Aorta (tissue), 5 donors: Measurements from ENCODE around the gene TSHZ1. TPM values are rescaled to one million over a fixed set of nuclear protein-coding genes. Genes with fewer than 3 reads are reported as not detected.
A peak's percentile ranks its signal among the peaks of the same experiment; 100 is the strongest.

Source experiments
- ATAC-seq: fragments of 200-7000 bp; cut with Tn5 transposase; one replicate; pipeline ENCODE4 v1.9.1; 2022; ENCODE audit warnings: moderate library complexity; ENCODE audit not compliant: low FRiP score
- DNase-seq, 2 donors: peaks; one replicate each; pipeline ENCODE4 v3.0.0-alpha.2; 2020
- H3K27ac ChIP-seq, 2 donors: one replicate each; pipeline ENCODE4 v1.5.1; 2013; ENCODE audit warnings: low read length in 2 of 2, mild to moderate bottlenecking in 2 of 2, moderate library complexity in 2 of 2, control low read depth in 1 of 2, inconsistent platforms in 1 of 2, low read depth in 1 of 2
- H3K27me3 ChIP-seq, 2 donors: one replicate each; pipeline ENCODE4 v1.6.1; 2013; ENCODE audit warnings: control low read depth in 1 of 2, low read length in 1 of 2, mild to moderate bottlenecking in 1 of 2, moderate library complexity in 1 of 2; ENCODE audit not compliant: insufficient read depth in 2 of 2, control insufficient read depth in 1 of 2
- H3K36me3 ChIP-seq, 2 donors: one replicate each; pipeline ENCODE4 v1.6.1; 2013; ENCODE audit warnings: control low read depth in 1 of 2, low read length in 1 of 2, mild to moderate bottlenecking in 1 of 2; ENCODE audit not compliant: insufficient read depth in 2 of 2, control insufficient read depth in 1 of 2
- H3K4me1 ChIP-seq, 2 donors: one replicate each; pipeline ENCODE4 v1.6.1; 2013; ENCODE audit warnings: low read length in 2 of 2, control low read depth in 1 of 2, mild to moderate bottlenecking in 1 of 2, moderate library complexity in 1 of 2; ENCODE audit not compliant: insufficient read depth in 2 of 2, control insufficient read depth in 1 of 2
- H3K4me3 ChIP-seq, 2 donors: one replicate each; pipeline ENCODE4 v1.5.1; 2013; ENCODE audit warnings: low read length in 2 of 2, control low read depth in 1 of 2, mild to moderate bottlenecking in 1 of 2
- H3K9me3 ChIP-seq: one replicate; pipeline ENCODE4 v1.6.1; 2013; ENCODE audit warnings: mild to moderate bottlenecking, low read length; ENCODE audit not compliant: control insufficient read depth
- WGBS, 2 donors: extraction: QIAGEN DNeasy Blood & Tissue Kit; methylation state at CpG; one replicate each; pipeline ENCODE4 v1.1.7; 2013; 5-methylcytosine and 5-hydroxymethylcytosine counted together
- intact Hi-C, 2 donors: fragments of 100-400 bp; cut with DNase I; formaldehyde crosslinking; loops; one replicate each; pipeline versions ENCODE4 v1.14.2 to v1.15.0; 2022
- polyA plus RNA-seq, 2 donors: library from polyadenylated mRNA; stranded (reverse); fragments of 200-250 nt; gene quantifications; one replicate each; pipeline ENCODE4 v1.2.3, GENCODE V29; 2013
- total RNA-seq, 2 donors: library from RNA; stranded (reverse); fragmentation: NEBNext Ultra II Directional; extraction: Animal tissue kit (Norgen Biotek cat#: 25700); gene quantifications; one replicate each; pipeline ENCODE4 v1.2.1, GENCODE V29; 2021
- donor health status: healthy with polysubstance abuse.
- donor health status: Bipolar disorder and iron deficiency.
- donor health status: DM: no; HTN: no; CAD: no.
- donor health status: DM: no; HTN: no; CAD: no.
- donor health status: DM: yes; HTN: yes; CAD: no.

The TSHZ1 gene
- total and polyA plus RNA-seq, 4 donors, result 3.3 to 26.0 (median 11.8) TPM

DNA sequence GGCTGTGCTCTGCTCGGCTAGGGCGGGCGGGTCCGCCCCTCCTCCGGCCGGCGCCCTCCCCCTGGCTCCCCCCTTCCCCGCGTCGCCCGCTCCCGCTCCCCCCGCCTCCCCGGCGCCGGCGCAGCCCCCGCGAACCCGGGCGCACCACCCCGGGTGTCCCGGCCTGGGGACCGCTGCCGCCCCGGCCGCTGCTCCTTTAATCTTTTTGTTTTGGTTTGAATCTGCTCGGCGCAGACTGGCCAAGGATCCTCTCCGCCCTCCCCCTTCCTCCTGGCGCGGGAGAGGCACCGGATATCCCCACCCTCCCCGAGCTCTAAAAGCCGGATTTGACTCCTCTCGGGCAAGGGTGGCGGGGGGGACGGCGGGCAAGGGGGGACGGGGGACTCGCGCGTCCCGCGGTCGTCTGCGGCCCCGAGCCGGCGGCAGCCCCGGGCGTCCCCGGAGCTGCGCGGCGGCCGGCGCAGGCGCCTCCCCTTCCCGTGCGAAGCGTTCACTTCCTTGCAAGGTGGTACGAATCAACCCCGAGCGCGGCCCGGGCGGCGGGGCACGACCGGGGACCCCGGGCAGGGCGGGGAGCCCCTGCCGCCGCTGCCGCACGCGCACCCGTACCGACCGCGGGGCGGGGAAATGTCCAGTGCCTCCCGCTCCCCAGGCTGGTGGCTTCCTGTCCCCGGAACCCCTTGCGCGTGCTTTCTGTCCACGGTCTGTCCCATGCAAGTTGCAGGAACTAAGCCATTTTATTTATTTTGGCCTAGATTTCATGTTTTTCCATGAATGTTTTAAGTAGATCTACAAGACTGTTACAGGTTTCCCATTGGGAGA, 1.3 kb upstream of the TSHZ1 start, which contains the start of gene PTGR3:
Gene PTGR3, minus strand, starts transcription at position 11 of the 822 bp plus-strand sequence. CDS start 81 bp downstream, outside the sequence.
- H3K27ac ChIP-seq, result peak within 1 kb of the TSS; percentile 81 to 98
- 0 to 1% methylated on average over 64 to 88 of the region's 88 CpGs for WGBS, 2 donors
- ATAC-seq (peak; percentile 76), DNase-seq (peak; percentile 92)
- H3K9me3 ChIP-seq, result no peaks in the 10 kb centered on the region
- no peaks in the 10 kb centered on the region for H3K36me3 ChIP-seq
- peak within 1 kb of the TSS; percentile 70 to 94 for H3K4me3 ChIP-seq
- no peaks in the 10 kb centered on the region for H3K27me3 ChIP-seq
- peaks cover 0 to 4% of the 10 kb centered on the region in 2 donors for H3K4me1 ChIP-seq
- intact Hi-C loops, result loop anchor here in 1 of 2 donors (10.0 kb wide), 1 partner anchor 555 kb away; no protein-coding TSS in a partner anchor

DNA sequence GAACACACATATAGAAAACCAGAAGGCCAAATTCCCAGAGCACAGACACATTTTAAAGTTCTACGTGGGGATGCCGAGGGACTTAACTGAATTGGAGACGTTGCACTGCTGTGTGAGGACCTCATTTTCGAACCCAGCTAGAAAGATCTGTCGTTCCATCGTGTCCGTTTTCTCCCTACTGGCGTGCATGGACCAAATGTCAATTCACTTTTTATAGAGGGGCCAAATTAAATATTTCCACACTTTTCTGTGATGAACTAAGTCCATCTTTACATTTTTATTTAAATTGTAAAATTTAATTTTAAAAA, 692 bp upstream of the TSHZ1 start:
- Histone ChIP-seq H3K9me3 (no peaks in the 10 kb centered on the region), H3K36me3 (no peaks in the 10 kb centered on the region), H3K27me3 (no peaks in the 10 kb centered on the region), H3K4me1 (peaks cover 0 to 4% of the 10 kb centered on the region in 2 donors), H3K27ac (peak overlapping the region; percentile 55 to 81), H3K4me3 (peak overlapping the region; percentile 70 to 94)
- DNase-seq (no peak), ATAC-seq (no peak)
- intact Hi-C loops, result loop anchor here in 1 of 2 donors (5.0 to 10.0 kb wide), 3 partner anchors 37 to 555 kb away; no protein-coding TSS in a partner anchor
- WGBS, 2 donors, result 0 to 1% methylated on average over 8 of the region's 8 CpGs

DNA sequence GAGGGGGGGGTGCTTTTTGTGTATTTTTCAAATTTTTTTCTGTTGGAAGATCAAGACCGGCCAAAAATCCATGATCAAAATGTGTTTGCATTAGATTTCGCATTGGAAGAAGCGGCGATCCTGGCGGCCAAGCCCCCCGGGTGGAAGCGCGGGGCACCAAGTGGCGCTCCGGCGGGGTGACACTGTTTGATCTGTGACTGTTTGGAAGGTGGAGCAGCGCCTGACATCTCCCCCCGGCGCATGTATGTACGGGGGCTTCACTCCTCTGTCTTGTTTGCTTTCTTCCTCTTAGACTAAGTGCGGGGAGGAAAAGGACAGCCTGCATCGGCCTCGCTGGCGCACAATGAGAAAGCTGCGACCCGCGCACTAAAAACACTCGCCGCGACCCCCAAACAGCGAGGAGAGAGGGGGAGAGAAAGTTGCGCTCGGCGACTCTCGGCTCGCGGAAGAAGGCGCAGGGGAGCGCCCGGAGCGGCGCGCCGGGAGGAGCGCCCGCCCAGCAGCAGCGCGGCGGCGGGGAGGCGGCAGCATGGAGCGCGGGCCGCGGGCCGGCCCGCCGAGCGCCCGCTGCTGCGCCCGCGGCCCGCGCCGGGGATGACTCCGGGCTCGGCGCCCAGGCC, 515 bp downstream of the TSHZ1 start:
- DNase-seq, result no peak
- H3K9me3 ChIP-seq, result no peaks in the 10 kb centered on the region
- H3K27ac ChIP-seq, result peak overlapping the region in 1 of 2 donors; percentile 37
- peaks cover 0 to 4% of the 10 kb centered on the region in 2 donors for H3K4me1 ChIP-seq
- ATAC-seq, result no peak
- intact Hi-C loops, result loop anchor here in 1 of 2 donors (5.0 to 10.0 kb wide), 2 partner anchors 36 to 206 kb away; no protein-coding TSS in a partner anchor
- no peaks in the 10 kb centered on the region for H3K36me3 ChIP-seq
- H3K27me3 ChIP-seq, result no peaks in the 10 kb centered on the region
- WGBS, 2 donors, result 0% methylated on average over 57 to 64 of the region's 64 CpGs
- H3K4me3 ChIP-seq, result peak overlapping the region; percentile 94 to 98

DNA sequence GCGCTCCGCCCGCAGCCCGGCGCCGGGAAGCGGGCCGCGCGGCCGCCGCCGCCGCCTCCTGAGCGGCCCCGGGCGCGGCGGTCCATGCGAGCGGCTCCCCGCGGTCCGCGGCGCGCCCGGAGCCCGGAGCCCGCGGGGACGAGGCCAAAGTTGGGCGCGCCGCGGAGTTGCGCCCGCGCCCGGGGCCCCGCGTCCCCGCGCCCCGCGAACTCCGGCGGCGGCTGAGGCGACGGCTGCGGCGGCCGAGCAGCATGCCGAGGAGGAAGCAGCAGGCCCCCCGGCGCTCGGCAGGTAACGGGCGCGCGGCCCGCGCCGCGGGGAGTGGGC, 992 bp downstream of the TSHZ1 start:
- Histone ChIP-seq H3K36me3 (no peaks in the 10 kb centered on the region), H3K4me3 (peak overlapping the region; percentile 94 to 98), H3K9me3 (no peaks in the 10 kb centered on the region), H3K4me1 (peaks cover 0 to 4% of the 10 kb centered on the region in 2 donors), H3K27me3 (no peaks in the 10 kb centered on the region), H3K27ac (peak overlapping the region in 1 of 2 donors; percentile 47)
- DNase-seq, result no peak
- WGBS, 2 donors, result 0% methylated on average over 66 of the region's 66 CpGs; no CpG with 5 or more reads in 1 of the 2 donors
- intact Hi-C loops, result loop anchor here in 1 of 2 donors (5.0 to 10.0 kb wide), 2 partner anchors 36 to 207 kb away; no protein-coding TSS in a partner anchor
- ATAC-seq, result no peak

DNA sequence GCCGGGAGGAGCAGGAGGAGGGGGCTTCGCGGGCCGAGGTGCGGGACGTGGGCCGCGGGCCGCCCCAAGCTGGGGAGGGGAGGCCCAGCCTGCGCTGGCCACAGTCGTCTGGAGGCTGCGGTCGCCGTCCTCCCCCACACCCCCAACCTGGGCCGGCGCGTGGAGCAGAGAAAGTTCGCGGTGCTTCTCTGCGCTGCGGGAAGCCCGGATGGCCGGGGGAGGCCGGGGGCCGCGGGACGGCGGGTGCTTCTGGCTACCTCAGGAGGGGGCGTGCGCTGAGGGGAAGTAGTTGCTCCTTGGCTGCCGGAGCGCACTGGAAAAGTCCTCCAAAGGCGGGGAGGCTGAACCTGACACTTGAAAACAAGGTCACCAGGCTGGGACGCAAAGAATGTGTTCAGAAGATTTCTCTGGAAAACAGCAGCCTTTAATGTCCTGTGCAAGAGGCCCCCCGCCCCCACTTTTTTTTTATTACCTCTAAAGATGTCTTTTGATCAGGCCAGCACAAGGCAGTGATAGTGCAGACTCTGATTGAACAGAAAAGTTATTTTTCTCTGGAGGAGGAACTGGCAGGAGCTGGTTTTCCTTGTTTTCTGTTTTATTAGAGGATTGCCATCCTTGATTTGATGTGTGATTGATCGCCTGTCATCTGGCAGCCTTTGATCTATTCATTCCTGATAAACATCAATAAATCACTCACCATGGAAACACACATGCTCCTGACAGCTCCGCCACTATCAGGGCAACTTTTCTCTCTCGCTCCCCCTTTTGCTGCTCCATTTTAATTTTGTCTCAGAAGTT, 1.6 kb downstream of the TSHZ1 start:
- peak overlapping the region in 1 of 2 donors; percentile 47 for H3K27ac ChIP-seq
- no peaks in the 10 kb centered on the region for H3K27me3 ChIP-seq
- intact Hi-C loops, result loop anchor here in 1 of 2 donors (5.0 to 10.0 kb wide), 2 partner anchors 35 to 207 kb away; no protein-coding TSS in a partner anchor
- ATAC-seq, result no peak
- H3K9me3 ChIP-seq, result no peaks in the 10 kb centered on the region
- H3K36me3 ChIP-seq, result no peaks in the 10 kb centered on the region
- WGBS, 2 donors, result 3% methylated on average over 26 to 38 of the region's 38 CpGs
- DNase-seq, result peak; percentile 70 to 83
- peak overlapping the region; percentile 94 to 98 for H3K4me3 ChIP-seq
- peaks cover 0 to 4% of the 10 kb centered on the region in 2 donors for H3K4me1 ChIP-seq

DNA sequence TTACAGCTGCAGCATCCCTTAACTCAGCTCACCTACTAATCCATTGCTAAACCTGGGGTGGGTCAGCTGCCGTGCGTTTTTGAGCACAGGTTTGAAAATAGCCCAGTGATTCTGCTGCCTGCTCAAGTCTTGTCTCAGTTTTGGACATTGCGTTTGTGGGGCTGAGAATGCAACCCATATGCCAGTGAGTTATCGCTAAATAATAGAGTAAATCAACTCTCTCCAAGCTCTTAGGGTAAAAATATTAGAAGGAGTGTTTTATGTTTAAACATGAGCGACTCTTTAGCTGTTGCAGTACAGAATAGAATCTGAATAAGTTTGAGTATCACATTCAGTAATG, 2.1 kb downstream of the TSHZ1 start:
- H3K27ac ChIP-seq, result peak overlapping the region in 1 of 2 donors; percentile 8
- peaks cover 0 to 4% of the 10 kb centered on the region in 2 donors for H3K4me1 ChIP-seq
- intact Hi-C loops, result loop anchor here in 1 of 2 donors (5.0 to 10.0 kb wide), 2 partner anchors 35 to 208 kb away; no protein-coding TSS in a partner anchor
- H3K9me3 ChIP-seq, result no peaks in the 10 kb centered on the region
- no peaks in the 10 kb centered on the region for H3K36me3 ChIP-seq
- H3K27me3 ChIP-seq, result no peaks in the 10 kb centered on the region
- DNase-seq (no peak), ATAC-seq (no peak)
- peak overlapping the region; percentile 94 to 98 for H3K4me3 ChIP-seq
- 14 to 24% methylated on average over 5 of the region's 5 CpGs for WGBS, 2 donors

DNA sequence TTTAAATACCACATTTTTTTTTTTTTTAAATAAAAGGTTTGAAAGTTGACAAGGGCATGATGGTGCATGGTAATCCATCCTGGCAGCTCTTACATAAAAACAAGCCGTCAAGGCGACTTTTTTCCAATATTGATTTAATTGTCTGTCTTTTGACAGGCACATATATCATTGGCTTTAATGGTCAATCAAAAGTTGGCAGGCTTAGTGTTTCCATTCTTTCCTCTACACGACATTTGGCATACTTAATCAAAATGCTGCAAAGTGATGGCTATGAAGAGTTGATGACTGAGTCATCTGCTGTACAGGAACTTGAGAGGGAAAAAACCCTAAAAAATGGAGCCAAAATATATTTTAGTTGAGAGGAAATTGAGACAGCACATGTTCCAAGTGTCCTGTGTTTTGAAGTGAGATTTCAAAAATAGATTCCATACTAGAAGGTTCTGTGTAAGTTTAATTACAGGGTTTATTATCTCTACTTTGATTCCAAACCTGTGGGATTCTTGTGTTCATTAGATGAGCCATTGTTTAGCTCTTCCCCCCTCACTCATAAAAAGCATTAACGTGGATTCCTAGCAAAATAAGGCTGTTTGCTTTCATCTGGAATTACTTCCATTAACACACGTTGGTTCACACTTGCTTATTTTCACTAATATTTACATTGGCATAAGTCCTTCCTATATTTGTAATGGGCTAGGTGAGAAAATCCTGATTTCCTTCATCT, 3.2 kb downstream of the TSHZ1 start:
- H3K4me3 ChIP-seq, result no peak overlapping the region
- peaks cover 0 to 4% of the 10 kb centered on the region in 2 donors for H3K4me1 ChIP-seq
- H3K27me3 ChIP-seq, result no peaks in the 10 kb centered on the region
- 2 to 4% methylated on average over 5 of the region's 5 CpGs for WGBS, 2 donors
- no peak for DNase-seq
- intact Hi-C loops, result loop anchor here in 1 of 2 donors (5.0 to 10.0 kb wide), 2 partner anchors 34 to 209 kb away; no protein-coding TSS in a partner anchor
- H3K27ac ChIP-seq, result peak overlapping the region in 1 of 2 donors; percentile 37
- no peak for ATAC-seq
- no peaks in the 10 kb centered on the region for H3K36me3 ChIP-seq
- no peaks in the 10 kb centered on the region for H3K9me3 ChIP-seq

DNA sequence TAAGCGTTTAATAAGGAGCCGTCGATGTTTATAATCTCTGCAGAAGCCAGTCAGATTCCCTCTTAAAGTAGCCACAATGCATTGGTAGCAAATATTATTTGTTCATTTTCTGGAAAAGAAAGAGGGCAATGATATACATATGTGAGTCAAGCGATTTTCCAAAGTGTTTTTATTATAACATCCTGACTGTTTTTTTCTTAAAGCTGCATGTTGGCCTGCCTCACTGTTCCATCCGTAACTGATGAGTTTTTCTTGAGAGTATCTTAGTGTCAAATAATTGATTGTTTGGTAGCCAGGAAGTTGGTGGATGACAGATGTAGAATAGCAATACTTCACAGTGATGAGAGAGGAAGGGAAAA, 3.7 kb downstream of the TSHZ1 start:
- Histone ChIP-seq H3K27ac (peak overlapping the region in 1 of 2 donors; percentile 37), H3K4me1 (peaks cover 0 to 4% of the 10 kb centered on the region in 2 donors), H3K36me3 (no peaks in the 10 kb centered on the region), H3K4me3 (no peak overlapping the region), H3K27me3 (no peaks in the 10 kb centered on the region), H3K9me3 (no peaks in the 10 kb centered on the region)
- DNase-seq (no peak), ATAC-seq (no peak)
- 20 to 21% methylated on average over 5 of the region's 5 CpGs for WGBS, 2 donors
- intact Hi-C loops, result loop anchor here in 1 of 2 donors (5.0 to 10.0 kb wide), 2 partner anchors 33 to 210 kb away; no protein-coding TSS in a partner anchor
